ENCODE data around the gene PLA2G5. TPM values are rescaled to one million over a fixed set of nuclear protein-coding genes. Genes with fewer than 3 reads are reported as not detected.

Gene PLA2G5
- total RNA-seq, 2 donors from 2014 or later: not detected

DNA sequence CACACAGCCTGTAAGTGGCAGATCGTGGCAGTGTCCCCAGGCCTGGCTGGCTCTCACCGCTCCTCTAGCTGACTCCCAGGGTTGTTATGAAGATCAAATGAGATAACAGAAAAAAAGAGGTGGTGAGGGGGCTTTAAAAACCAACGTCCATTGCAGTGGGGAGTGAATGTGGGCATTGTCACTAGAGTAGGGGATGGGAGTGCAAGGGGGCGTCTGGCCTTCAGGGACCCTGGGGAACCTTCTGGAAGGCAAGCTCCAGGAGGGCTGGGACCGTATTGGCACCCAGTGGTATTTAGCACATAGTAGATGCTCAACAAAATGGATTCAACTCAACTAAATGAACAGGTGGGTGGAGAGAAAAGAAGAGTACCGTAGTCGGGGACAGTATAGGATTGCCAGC is 45.9 kb downstream of the PLA2G5 start:
- 91% methylated on average over 4 to 7 of the region's 7 CpGs for WGBS, 2 experiments (ENCODE audit: insufficient coverage in 1 of 2, insufficient read length in 1 of 2)
- no peak overlapping the region for H3K4me3 ChIP-seq (ENCODE audit: low read length)
- Mint-ChIP-seq H3K4me3 (no peak overlapping the region), H3K36me3 (ENCODE audit: low read depth) (no peaks in the 10 kb centered on the region), H3K4me1 (peaks cover 4% of the 10 kb centered on the region), H3K27ac (no peak overlapping the region), H3K9me3 (no peaks in the 10 kb centered on the region), H3K27me3 (ENCODE audit: insufficient read depth) (peaks cover 11% of the 10 kb centered on the region)
- no peak for DNase-seq
- H3K9me3 ChIP-seq (ENCODE audit: control insufficient read depth, low read length): no peaks in the 10 kb centered on the region
- no peaks in the 10 kb centered on the region for H3K36me3 ChIP-seq (ENCODE audit: control insufficient read depth, insufficient read depth, low read length)
- H3K27me3 ChIP-seq (ENCODE audit: control insufficient read depth, insufficient read depth, low read length, poor library complexity, severe bottlenecking): no peaks in the 10 kb centered on the region
- TF ChIP-seq, protein P1, sequence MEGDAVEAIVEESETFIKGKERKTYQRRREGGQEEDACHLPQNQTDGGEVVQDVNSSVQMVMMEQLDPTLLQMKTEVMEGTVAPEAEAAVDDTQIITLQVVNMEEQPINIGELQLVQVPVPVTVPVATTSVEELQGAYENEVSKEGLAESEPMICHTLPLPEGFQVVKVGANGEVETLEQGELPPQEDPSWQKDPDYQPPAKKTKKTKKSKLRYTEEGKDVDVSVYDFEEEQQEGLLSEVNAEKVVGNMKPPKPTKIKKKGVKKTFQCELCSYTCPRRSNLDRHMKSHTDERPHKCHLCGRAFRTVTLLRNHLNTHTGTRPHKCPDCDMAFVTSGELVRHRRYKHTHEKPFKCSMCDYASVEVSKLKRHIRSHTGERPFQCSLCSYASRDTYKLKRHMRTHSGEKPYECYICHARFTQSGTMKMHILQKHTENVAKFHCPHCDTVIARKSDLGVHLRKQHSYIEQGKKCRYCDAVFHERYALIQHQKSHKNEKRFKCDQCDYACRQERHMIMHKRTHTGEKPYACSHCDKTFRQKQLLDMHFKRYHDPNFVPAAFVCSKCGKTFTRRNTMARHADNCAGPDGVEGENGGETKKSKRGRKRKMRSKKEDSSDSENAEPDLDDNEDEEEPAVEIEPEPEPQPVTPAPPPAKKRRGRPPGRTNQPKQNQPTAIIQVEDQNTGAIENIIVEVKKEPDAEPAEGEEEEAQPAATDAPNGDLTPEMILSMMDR (conservative IDR thresholded peaks at IDR 0.05): no peak
- no peak overlapping the region for H3K9ac ChIP-seq (ENCODE audit: extremely low read depth, low read length, poor library complexity, severe bottlenecking)
- no peak overlapping the region for H3K27ac ChIP-seq (ENCODE audit: low read depth, low read length)
- no peaks in the 10 kb centered on the region for H3K4me1 ChIP-seq (ENCODE audit: control insufficient read depth, insufficient read depth, low read length)

DNA sequence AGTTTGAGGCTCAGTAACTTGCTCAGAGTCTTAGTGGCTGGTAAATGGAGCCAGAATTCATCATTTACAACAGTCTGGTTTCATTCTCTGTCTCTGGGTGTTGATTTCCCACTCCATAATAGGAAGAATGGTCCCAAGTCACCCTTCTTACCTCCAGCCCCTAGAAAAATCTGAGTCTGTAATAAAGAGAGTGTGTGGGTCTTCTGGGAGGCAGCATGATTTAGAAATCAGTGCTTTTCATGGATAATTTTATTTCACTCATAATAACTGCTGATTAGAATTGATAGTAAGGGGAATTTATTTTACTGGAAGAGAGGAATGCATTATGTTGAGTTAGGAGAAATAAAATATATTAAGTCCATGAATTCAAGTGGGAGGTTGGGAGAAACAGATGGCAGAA is 47.2 kb downstream of the PLA2G5 start:
- Histone ChIP-seq H3K27me3 (ENCODE audit: control insufficient read depth, insufficient read depth, low read length, poor library complexity, severe bottlenecking) (no peaks in the 10 kb centered on the region), H3K27ac (ENCODE audit: low read depth, low read length) (no peak overlapping the region), H3K36me3 (ENCODE audit: control insufficient read depth, insufficient read depth, low read length) (no peaks in the 10 kb centered on the region), H3K9ac (ENCODE audit: extremely low read depth, low read length, poor library complexity, severe bottlenecking) (no peak overlapping the region), H3K4me1 (ENCODE audit: control insufficient read depth, insufficient read depth, low read length) (no peaks in the 10 kb centered on the region), H3K9me3 (ENCODE audit: control insufficient read depth, low read length) (no peaks in the 10 kb centered on the region), H3K4me3 (ENCODE audit: low read length) (no peak overlapping the region)
- no peak overlapping the region for H3K4me3 Mint-ChIP-seq
- no peak overlapping the region for H3K27ac Mint-ChIP-seq
- TF ChIP-seq, protein P1 (conservative IDR thresholded peaks at IDR 0.05): no peak
- no peaks in the 10 kb centered on the region for H3K9me3 Mint-ChIP-seq
- no peaks in the 10 kb centered on the region for H3K36me3 Mint-ChIP-seq (ENCODE audit: low read depth)
- H3K27me3 Mint-ChIP-seq (ENCODE audit: insufficient read depth): peaks cover 14% of the 10 kb centered on the region
- H3K4me1 Mint-ChIP-seq: peaks cover 4% of the 10 kb centered on the region
- DNase-seq: no peak

DNA sequence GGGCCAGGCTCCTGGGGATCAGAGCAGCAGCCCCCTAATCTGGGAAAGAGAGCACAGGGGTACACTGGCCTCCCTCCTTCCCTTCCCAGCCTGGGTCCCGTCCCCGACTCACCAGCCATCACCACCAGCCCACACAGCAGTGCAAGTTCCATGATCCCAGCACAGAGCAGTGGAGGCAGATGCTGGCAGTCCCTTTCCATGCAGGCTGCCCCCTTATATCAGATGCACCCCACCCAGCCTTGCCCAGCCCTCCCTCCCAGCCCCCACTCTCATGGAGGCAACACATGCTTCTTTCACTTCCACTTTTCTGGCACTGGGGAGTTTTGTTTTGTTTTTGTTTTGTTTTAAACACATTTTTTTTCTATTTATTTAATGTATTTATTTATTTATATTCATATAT is 49.4 kb downstream of the PLA2G5 start, which contains the start of gene PLA2G2D:
Gene PLA2G2D (minus strand): TSS at position 190 of the 400 bp plus-strand sequence. CDS start 38 bp downstream, at position 152.
- DNase-seq: no peak
- Mint-ChIP-seq H3K36me3 (ENCODE audit: low read depth) (no peaks in the 10 kb centered on the region), H3K9me3 (no peaks in the 10 kb centered on the region), H3K27ac (no peak within 1 kb of the TSS), H3K4me3 (no peak within 1 kb of the TSS), H3K4me1 (peaks cover 2% of the 10 kb centered on the region), H3K27me3 (ENCODE audit: insufficient read depth) (peaks cover 5% of the 10 kb centered on the region)
- WGBS, 2 experiments (ENCODE audit: insufficient coverage in 1 of 2, insufficient read length in 1 of 2): 92% methylated on average over 2 of the region's 2 CpGs; no CpG with 5 or more reads in 1 of the 2 experiments
- Histone ChIP-seq H3K9me3 (ENCODE audit: control insufficient read depth, low read length) (no peaks in the 10 kb centered on the region), H3K27ac (ENCODE audit: low read depth, low read length) (no peak within 1 kb of the TSS), H3K27me3 (ENCODE audit: control insufficient read depth, insufficient read depth, low read length, poor library complexity, severe bottlenecking) (no peaks in the 10 kb centered on the region), H3K4me1 (ENCODE audit: control insufficient read depth, insufficient read depth, low read length) (no peaks in the 10 kb centered on the region), H3K36me3 (ENCODE audit: control insufficient read depth, insufficient read depth, low read length) (no peaks in the 10 kb centered on the region), H3K4me3 (ENCODE audit: low read length) (no peak within 1 kb of the TSS), H3K9ac (ENCODE audit: extremely low read depth, low read length, poor library complexity, severe bottlenecking) (no peak within 1 kb of the TSS)
- TF ChIP-seq, protein P1 (conservative IDR thresholded peaks at IDR 0.05): no peak

Measured in endodermal cell (in vitro differentiated cells).